NCI-H1092 (cell line): ENCODE measurements around the gene ZNF746.
"Not testable (repeated sequence)": the region's sequence is repeated elsewhere in the genome, so short reads cannot be mapped to it uniquely, and the experiment has no call there.

Experiments
- DNase-seq: peaks from one replicate; lab custom pipeline; 2025; lab: John Stamatoyannopoulos, UW

ZNF746 gene

GRCh38 chr7:149497467-149498261 lies at the start of gene ZNF746:
TSS of gene ZNF746 (minus strand) at chr7:149497809. CDS start at chr7:149497536, 273 bp downstream.
- DNase-seq, result peak; percentile 74

GRCh38 chr7:149547126-149547525 lies 49.5 kb upstream of the ZNF746 start:
- no peak for DNase-seq

GRCh38 chr7:149546331-149546730 lies 48.7 kb upstream of the ZNF746 start:
- DNase-seq, result no peak

- DNase-seq, result no peak
These were observed 46.4 kb upstream of the ZNF746 start for GRCh38 chr7:149544028-149544427.

GRCh38 chr7:149532654-149533053 lies 35.0 kb upstream of the ZNF746 start:
- DNase-seq, result no peak

GRCh38 chr7:149529136-149529718 lies 31.6 kb upstream of the ZNF746 start:
- no peak for DNase-seq

GRCh38 chr7:149527414-149527813 lies 29.8 kb upstream of the ZNF746 start:
- no peak for DNase-seq

GRCh38 chr7:149525280-149525679 lies 27.7 kb upstream of the ZNF746 start:
- DNase-seq, result no peak

GRCh38 chr7:149524394-149524793 lies 26.8 kb upstream of the ZNF746 start:
- no peak for DNase-seq

- no peak for DNase-seq
These were observed 12.6 kb upstream of the ZNF746 start for GRCh38 chr7:149510248-149510647.

- no peak for DNase-seq
These were observed 12.2 kb upstream of the ZNF746 start for GRCh38 chr7:149509774-149510173.

GRCh38 chr7:149505551-149505950 lies 7.9 kb upstream of the ZNF746 start:
- no peak for DNase-seq

GRCh38 chr7:149501651-149502050 lies 4.0 kb upstream of the ZNF746 start:
- no peak for DNase-seq

- no peak for DNase-seq
These were observed 3.3 kb upstream of the ZNF746 start for GRCh38 chr7:149500910-149501309.

GRCh38 chr7:149500201-149500600 lies 2.6 kb upstream of the ZNF746 start:
- DNase-seq, result no peak

GRCh38 chr7:149498811-149499210 lies 1.2 kb upstream of the ZNF746 start:
- no peak for DNase-seq

GRCh38 chr7:149496642-149497391 lies 792 bp downstream of the ZNF746 start:
- DNase-seq, result no peak

GRCh38 chr7:149495785-149496641 lies 1.6 kb downstream of the ZNF746 start:
- DNase-seq, result peak; percentile 16

- DNase-seq, result no peak
These were observed 2.8 kb downstream of the ZNF746 start for GRCh38 chr7:149494738-149495368.

GRCh38 chr7:149493975-149494374 lies 3.6 kb downstream of the ZNF746 start:
- not testable (repeated sequence) for DNase-seq

GRCh38 chr7:149493366-149493765 lies 4.2 kb downstream of the ZNF746 start:
- no peak for DNase-seq
